HTERT RPE-1 (cell line): ENCODE measurements around the gene WNT7B.

Source experiments
- in situ Hi-C: fragments of 300-500 bp; cut with MboI; formaldehyde crosslinking; loops from 4 replicates; pipeline ENCODE4 v1.14.3; 2020; ENCODE audit warnings: low sequenced_read_pairs

Gene WNT7B

DNA sequence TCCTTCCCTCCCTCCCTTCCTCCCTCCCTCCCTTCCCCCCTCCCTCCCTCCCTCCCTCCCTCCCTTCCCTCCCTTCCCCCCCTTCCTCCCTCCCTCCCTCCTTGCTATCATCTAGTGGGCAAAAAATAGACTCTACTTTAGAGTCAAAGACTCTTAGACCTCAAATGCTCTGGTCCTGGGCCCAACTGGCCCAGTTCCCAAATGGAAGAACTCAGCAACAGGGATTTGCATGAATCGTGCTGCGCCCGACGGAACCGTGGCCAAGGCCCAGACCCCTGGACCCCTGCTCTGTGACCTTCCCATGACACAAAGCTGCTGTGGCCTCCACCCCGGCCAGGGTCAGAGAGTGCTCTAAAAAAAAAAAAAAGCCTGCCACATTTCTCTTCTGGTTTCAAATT, 97.4 kb downstream of the WNT7B start:
- in situ Hi-C loops, result no loop called here

DNA sequence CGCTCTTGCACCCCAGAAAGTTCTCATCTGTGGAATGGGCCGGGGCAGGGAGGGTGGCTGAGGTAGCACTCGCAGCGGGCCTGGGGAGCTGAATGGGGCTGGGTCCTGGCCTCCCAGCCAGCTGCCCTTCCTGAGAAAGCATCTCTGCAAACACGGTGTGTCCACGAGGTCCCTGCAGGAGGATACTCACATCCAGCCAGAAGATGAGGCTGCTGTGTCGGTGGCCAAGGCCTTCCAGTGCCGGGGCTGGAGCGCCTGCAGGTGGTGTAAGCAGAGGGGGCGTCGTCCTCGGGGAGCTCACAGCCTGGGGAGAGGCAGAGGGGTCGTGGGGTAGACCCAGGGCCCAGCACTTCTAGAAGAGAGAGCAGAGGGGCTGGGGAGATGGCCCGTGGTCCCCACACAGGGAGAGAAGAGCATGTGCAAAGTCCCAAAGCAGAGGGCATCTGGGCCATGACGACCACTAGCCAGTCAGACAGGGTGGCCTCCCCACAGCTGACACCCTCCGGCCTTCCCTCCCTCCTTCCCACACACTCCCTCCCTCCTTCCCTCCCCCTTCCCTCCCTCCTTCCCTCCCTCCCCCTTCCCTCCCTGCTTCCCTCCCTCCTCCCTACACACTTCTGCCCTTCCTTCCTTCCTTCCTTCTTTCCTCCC, 97.9 kb downstream of the WNT7B start:
- in situ Hi-C loops, result no loop called here

DNA sequence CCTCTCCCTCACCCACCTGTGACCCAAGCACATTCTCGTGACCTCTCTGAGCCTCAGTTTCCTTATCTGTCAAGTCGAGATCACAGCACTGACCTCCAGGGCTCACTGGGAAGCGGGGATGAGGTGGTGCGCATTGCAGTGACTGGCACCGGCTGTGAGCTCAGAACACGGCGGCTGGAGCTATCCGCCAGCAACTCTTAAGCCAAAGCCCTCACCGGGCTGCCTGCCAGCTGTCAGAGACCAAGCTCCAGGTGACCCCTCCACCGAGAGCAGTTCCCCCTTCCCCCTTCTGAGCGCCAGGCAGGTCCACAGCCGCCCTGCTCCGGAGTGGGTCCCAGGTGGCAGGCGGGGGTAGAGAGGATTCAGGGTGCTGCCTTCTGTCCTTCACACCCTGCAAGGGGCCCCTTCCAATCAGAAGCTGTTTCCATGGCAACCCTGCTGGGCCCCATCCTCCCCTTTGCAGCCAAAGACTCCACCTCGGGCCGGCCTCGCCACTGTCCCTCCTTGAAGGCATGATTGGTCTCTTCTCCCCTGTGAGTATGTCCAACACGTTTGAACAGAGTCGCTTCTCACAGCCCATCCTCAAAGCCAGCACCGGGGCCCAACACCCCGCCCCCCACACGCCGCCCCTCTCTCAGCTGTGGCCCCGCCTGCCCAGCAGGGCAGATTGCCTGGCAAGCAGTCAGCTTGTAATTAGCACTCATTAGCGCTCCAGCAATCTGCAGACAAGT, 98.7 kb downstream of the WNT7B start:
- in situ Hi-C loops, result no loop called here

DNA sequence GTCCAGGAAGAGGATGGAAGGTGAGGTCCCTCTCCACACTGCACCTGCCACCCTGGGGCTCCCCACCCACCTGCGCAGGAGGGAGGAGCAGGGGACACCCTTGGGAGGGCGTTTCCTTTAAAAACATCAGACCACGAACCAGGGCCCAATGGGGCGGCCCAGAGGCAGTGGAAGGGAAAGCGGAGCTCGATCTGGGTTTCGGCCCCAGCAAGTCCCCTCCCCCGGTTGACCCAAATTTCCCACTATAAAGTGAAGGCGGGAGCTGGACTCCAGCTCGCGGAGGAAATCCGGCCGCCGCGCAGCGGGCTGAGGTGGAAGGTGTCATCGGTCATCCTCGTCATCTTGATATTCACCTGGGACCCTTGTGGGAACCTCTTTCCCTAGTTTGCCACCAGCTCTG, 99.3 kb downstream of the WNT7B start:
- in situ Hi-C loops, result no loop called here

DNA sequence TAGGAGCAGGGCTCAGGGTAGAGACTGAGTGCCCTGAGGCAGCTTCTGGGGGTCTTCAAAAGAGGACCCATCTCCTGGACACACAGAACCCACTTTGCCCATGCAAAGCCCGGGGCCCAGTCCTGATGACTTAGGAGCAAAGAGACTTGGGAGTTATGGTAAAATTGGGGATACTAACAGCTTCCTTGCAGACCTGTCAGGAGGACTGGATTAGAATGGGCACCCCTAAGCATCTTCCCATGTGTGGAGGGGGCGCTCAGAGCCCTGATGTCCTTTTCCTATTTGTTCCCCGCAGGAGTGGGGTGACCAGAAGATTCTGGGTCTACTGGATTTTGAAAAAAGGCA, 100.0 kb downstream of the WNT7B start:
- in situ Hi-C loops, result no loop called here

DNA sequence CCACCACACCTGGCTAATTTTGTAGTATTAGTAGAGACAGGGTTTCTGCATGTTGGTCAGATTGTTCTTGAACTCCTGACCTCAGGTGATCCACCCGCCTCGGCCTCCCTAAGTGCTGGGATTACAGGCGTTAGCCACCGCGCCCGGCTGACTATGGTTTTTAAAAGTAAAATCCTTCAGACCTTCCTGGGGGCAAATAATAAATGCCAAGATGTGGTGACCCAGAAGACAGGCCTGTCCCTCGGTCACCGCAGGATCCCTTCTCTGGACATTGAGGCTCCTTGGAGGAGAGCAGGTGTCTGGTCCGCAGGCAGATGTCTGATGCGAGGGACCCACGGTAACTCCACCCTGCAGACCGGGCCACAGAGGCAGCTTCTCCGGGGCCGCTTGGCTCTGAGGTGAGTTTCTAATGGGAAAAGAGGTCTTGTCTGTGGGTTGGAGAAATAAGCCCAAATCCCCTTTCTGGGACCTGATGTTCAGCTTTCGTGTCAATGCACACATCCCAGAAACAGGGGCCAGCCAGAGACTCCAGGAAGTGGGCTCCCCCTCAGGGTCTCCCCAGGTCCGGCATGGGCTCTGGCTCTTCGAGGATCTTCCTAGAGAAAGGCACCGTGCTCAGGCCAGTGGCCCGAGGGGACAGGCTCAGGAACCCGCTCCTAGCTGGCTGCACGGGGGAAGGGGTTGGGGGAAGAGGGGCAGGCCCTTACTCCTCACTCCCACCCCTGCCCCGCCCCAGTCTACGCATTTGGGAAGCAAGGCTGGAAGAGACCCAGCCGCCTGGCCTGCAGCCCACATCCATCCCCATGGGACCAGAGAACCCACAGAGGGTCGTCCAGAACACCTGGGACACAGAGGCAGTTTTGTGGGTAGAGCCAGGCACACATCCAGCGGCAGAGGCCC, 100.6 kb downstream of the WNT7B start:
- in situ Hi-C loops, result no loop called here

DNA sequence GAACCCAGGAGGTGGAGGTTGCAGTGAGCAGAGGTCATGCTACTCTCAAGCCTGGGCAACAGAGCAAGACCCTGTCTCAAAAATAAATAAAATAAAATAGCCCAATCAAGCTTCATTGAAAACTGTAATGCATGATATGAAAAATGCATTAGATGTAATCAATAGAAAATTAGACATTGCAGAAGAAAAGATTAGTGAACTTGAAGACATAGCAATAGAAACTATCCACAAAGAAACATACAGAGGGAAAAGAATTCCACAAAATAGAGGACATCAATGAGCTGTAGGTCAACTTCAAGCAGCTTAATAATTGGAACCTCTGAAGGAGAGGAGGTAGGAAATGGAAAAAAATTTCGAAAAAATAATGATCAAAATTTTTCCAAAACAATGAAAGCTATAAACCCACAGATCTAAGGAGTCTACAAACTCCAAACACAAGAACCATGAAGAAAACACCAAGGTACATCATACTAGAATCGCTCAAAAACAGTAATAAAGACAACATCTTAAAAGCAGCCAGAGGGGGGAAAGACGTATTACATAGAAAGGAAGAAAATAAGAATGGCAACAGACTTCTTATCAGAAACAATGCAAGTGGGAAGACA, 104.2 kb downstream of the WNT7B start:
- in situ Hi-C loops, result no loop called here

DNA sequence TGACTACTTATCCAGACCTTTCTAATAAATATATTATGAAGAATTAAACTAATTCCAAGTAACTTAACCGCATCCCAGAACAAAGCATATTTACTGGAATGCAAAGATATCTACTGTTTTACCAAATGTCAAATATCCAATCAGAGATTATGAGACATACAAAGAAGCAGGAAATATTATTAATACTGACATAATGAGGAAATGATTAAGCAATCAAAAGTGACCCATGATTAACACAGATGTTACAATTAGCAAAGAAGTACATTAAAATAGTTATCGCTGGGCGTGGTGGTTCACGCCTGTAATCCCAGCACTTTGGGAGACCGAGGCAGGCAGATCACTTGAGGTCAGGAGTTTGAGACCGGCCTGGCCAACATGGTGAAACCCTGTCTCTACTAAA, 105.2 kb downstream of the WNT7B start:
- in situ Hi-C loops, result no loop called here
